ENCODE data around the gene MUC5B.

DNA sequence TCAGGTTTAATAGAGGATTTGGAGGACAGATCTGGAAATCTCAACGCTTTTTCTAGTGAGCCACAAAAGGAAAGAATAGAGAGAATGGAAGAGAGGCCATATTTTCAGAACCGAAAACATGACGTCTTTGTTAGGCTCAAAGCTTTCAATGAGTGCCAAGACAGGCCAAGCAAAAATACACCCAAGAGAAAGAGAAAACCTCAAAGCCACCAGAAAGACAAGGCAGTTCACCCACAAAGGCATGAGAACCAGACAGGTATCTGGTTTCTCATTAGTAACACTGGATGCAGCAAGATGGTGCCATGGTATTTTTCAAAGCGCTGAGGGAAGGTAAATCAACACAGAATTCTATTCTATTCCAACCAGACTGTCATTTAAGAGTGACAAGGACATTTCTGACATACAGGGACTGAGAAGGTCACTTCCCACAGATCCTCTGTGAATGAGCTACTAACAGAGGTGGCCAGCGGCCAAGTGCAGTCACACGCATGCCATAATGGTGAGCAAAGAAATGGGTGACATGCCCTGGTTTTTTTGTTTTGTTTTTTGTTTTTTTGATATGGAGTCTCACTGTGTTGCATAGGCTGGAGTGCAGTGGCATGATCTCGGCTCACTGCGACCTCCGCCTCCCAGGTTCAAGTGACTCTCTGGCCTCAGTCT is 44.7 kb downstream of the MUC5B start:
- TF ChIP-seq, protein P1, sequence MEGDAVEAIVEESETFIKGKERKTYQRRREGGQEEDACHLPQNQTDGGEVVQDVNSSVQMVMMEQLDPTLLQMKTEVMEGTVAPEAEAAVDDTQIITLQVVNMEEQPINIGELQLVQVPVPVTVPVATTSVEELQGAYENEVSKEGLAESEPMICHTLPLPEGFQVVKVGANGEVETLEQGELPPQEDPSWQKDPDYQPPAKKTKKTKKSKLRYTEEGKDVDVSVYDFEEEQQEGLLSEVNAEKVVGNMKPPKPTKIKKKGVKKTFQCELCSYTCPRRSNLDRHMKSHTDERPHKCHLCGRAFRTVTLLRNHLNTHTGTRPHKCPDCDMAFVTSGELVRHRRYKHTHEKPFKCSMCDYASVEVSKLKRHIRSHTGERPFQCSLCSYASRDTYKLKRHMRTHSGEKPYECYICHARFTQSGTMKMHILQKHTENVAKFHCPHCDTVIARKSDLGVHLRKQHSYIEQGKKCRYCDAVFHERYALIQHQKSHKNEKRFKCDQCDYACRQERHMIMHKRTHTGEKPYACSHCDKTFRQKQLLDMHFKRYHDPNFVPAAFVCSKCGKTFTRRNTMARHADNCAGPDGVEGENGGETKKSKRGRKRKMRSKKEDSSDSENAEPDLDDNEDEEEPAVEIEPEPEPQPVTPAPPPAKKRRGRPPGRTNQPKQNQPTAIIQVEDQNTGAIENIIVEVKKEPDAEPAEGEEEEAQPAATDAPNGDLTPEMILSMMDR (IDR thresholded peaks at IDR 0.05) = no peak
- no peak for TF ChIP-seq EZH2phosphoT487 (IDR thresholded peaks at IDR 0.05)

Data from neural progenitor cell (in vitro differentiated cells).